Mesodermal cell (in vitro differentiated cells): ENCODE data around the gene MYO5B.

ENCODE experiments used
- H3K27ac ChIP-seq: 2 replicates; pipeline ENCODE4 v1.7.0; 2013; ENCODE audit warnings: mild to moderate bottlenecking, low read depth, low read length, moderate library complexity; ENCODE audit not compliant: severe bottlenecking
- H3K36me3 ChIP-seq: 2 replicates; pipeline ENCODE4 v1.7.1; 2013; ENCODE audit warnings: mild to moderate bottlenecking, low read length, moderate library complexity; ENCODE audit not compliant: control insufficient read depth, insufficient read depth
- H3K4me1 ChIP-seq: one replicate; pipeline ENCODE4 v1.7.1; 2013; ENCODE audit warnings: mild to moderate bottlenecking, low read length; ENCODE audit not compliant: insufficient read depth, control insufficient read depth, poor library complexity, severe bottlenecking
- H3K4me3 ChIP-seq: 2 replicates; pipeline ENCODE4 v1.7.0; 2013; ENCODE audit warnings: low read length, control low read depth, mild to moderate bottlenecking; ENCODE audit not compliant: insufficient read depth, poor library complexity, severe bottlenecking; ENCODE audit errors: extremely low read depth
- H3K9me3 ChIP-seq: 2 replicates; pipeline ENCODE4 v1.7.1; 2013; ENCODE audit warnings: mild to moderate bottlenecking, low read length, moderate library complexity; ENCODE audit not compliant: control insufficient read depth
- WGBS, 2 experiments: methylation state at CpG; one replicate each; pipeline ENCODE4 v1.1.5; 2013; ENCODE audit warnings: missing lambda C conversion rate in 2 of 2; ENCODE audit not compliant: insufficient coverage in 2 of 2; 5-methylcytosine and 5-hydroxymethylcytosine counted together

The MYO5B gene

DNA sequence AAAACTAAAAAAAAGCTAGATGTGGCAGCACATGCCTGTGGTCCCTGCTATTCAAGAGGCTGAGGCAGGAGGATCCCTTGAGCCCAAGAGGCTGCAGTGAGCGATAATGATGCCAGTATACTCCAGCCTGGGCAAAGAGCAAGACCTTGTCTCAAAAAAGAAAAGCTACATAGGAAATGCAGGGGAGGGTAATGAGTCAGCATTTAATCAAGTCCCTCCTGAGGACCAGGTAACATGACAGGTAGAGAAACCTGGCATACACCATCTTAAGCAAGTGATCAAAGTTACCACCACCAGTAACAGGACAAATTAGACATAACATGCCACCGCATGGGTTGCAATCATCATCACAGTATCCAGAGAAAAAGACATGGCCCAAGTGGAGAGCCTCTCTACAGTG lies 25.8 kb downstream of the MYO5B start:
- Histone ChIP-seq H3K4me3 (no peak overlapping the region), H3K27ac (no peak overlapping the region), H3K36me3 (no peaks in the 10 kb centered on the region), H3K9me3 (no peaks in the 10 kb centered on the region), H3K4me1 (no peaks in the 10 kb centered on the region)
- WGBS, 2 experiments: 86 to 92% methylated on average over 1 to 2 of the region's 2 CpGs

DNA sequence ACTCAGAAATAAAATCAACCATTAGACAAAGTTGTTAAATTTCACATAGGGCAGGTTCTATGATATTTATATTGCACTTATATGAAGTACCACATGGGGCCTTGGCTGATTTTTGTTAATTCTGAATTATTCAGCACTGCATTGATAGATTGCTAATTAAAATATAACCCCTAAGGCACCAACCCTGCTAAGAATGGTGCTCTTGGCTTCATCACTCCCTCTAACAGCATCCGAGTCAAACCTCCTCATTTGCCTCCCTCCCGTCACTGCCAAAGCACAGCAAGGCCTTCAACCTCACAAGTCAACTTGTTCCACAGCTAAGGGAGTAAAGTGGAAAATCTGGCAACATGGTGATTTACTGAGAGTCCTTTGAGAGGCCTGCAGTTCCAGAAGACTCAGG lies 27.0 kb downstream of the MYO5B start:
- no CpG with 5 or more reads among the region's 2 CpGs for WGBS, 2 experiments

GRCh38 chr18:50166901-50167300 lies 28.0 kb downstream of the MYO5B start:
- no peak overlapping the region for H3K4me3 ChIP-seq
- H3K27ac ChIP-seq: no peak overlapping the region
- H3K9me3 ChIP-seq: no peaks in the 10 kb centered on the region
- H3K4me1 ChIP-seq: no peaks in the 10 kb centered on the region
- WGBS, 2 experiments: 55 to 85% methylated on average over 2 of the region's 3 CpGs
- H3K36me3 ChIP-seq: no peaks in the 10 kb centered on the region

More for the DNA sequence above, 27.0 kb downstream of the MYO5B start:
- no peaks in the 10 kb centered on the region for H3K4me1 ChIP-seq
- no peak overlapping the region for H3K27ac ChIP-seq
- H3K4me3 ChIP-seq: no peak overlapping the region
- no peaks in the 10 kb centered on the region for H3K36me3 ChIP-seq
- H3K9me3 ChIP-seq: no peaks in the 10 kb centered on the region

DNA sequence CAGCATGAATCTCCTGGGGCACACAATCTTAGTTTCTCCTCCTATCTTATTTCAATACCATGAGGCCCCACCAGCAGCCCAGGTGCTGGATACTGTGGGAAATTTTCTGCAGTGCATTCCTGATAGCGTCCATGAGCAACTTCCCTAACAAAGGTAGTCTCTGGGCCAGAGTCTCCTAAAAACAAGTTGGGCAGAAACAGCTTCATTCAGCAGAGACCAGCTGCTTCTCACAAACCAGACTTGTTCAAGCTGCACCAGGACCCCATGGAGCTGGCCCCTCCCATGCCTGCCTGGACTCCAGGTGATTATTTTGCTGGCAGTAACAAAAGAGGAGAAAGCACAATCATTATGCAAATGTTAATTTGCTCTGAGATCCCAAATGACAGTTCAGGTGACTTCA lies 31.4 kb downstream of the MYO5B start:
- Histone ChIP-seq H3K4me3 (no peak overlapping the region), H3K4me1 (no peaks in the 10 kb centered on the region), H3K27ac (no peak overlapping the region), H3K36me3 (no peaks in the 10 kb centered on the region), H3K9me3 (no peaks in the 10 kb centered on the region)
- 75% methylated on average over 1 of the region's 1 CpG; no CpG with 5 or more reads in 1 of the 2 experiments for WGBS, 2 experiments

DNA sequence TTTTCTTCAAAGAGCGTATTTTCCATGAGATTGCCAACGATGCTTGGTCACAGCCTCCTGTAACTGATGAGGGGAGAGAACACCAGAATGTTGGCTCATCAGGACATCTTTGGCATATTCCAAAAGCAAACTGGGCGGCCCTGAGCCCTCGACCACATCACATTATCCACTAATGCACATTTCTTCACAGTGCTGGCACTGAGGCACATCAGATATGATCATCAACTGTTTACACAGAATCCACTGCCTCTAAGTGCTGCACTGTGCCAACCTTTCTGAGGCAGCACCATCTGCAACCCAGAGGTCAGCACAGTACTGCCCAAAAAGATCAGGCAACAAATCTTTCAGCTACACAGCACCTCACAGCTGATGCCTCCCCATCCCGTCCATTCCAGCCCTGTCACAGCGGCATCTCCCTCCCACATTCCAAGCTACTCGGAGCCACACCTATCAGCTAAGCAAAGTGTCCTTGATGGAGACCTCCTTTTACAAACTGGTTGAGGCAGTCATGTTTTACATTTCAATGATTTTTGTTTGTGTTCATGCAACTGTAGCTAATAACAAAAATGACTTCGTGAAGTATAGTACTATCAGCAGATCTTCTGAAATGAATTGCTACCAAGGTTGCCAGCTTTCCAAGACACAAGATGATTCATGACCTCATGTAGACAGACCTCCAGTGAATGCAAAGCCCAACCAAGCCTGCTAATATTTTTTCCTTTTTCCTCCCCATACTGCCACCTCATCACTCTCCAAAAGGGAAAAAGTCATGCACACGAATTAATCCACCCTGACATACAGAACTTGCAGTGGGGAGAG lies 32.3 kb downstream of the MYO5B start:
- Histone ChIP-seq H3K36me3 (no peaks in the 10 kb centered on the region), H3K9me3 (no peaks in the 10 kb centered on the region), H3K4me1 (no peaks in the 10 kb centered on the region), H3K4me3 (no peak overlapping the region), H3K27ac (no peak overlapping the region)
- 71 to 85% methylated on average over 4 to 8 of the region's 9 CpGs for WGBS, 2 experiments

- 80 to 81% methylated on average over 2 to 3 of the region's 4 CpGs for WGBS, 2 experiments
- no peaks in the 10 kb centered on the region for H3K4me1 ChIP-seq
- H3K4me3 ChIP-seq: no peak overlapping the region
- no peak overlapping the region for H3K27ac ChIP-seq
- no peaks in the 10 kb centered on the region for H3K9me3 ChIP-seq
- no peaks in the 10 kb centered on the region for H3K36me3 ChIP-seq
Measured at GRCh38 chr18:50161597-50162205, 33.2 kb downstream of the MYO5B start.

- H3K27ac ChIP-seq: no peak overlapping the region
- H3K4me3 ChIP-seq: no peak overlapping the region
- no peaks in the 10 kb centered on the region for H3K4me1 ChIP-seq
- WGBS, 2 experiments: 89 to 90% methylated on average over 10 of the region's 10 CpGs
- no peaks in the 10 kb centered on the region for H3K36me3 ChIP-seq
- H3K9me3 ChIP-seq: no peaks in the 10 kb centered on the region
Measured at GRCh38 chr18:50159654-50160046, 35.3 kb downstream of the MYO5B start.

DNA sequence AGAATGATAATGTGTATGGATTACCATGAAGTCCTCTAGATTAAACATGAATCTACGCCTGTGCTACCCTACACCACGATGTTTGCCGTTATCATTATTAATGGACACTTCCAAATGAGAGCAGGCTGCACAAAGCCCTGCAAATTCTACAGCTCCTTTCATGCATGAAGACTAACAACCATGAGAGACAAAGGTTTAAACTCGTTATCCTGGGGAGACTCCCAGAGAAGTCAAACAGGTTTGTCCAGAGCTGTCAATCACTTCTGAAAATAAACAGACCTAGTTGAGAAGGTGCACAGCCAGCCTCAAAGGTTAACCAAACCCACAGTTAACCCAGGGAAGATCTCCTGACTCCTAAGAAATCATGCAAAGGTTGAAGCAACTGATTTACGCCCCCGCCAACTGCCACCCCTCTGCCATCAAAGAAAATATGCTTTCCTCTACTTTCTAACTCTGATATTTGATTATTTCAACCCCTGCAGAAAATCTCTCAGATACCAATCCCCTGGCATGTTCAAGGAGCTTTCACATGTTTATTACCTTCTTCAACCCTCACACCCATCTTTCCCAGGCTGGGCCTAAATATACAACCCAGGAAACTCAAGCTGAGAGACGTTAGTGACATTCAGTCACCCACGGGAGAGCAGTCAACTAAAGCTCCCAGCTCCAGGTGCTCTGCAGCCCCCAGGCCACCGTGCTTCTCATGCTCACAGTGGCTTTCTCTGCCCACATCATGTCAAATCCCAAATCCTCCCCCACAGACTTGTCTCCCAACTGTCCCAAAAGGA lies 35.9 kb downstream of the MYO5B start:
- 80 to 89% methylated on average over 7 to 8 of the region's 9 CpGs for WGBS, 2 experiments
- Histone ChIP-seq H3K27ac (no peak overlapping the region), H3K36me3 (no peaks in the 10 kb centered on the region), H3K9me3 (no peaks in the 10 kb centered on the region), H3K4me1 (no peaks in the 10 kb centered on the region), H3K4me3 (no peak overlapping the region)

DNA sequence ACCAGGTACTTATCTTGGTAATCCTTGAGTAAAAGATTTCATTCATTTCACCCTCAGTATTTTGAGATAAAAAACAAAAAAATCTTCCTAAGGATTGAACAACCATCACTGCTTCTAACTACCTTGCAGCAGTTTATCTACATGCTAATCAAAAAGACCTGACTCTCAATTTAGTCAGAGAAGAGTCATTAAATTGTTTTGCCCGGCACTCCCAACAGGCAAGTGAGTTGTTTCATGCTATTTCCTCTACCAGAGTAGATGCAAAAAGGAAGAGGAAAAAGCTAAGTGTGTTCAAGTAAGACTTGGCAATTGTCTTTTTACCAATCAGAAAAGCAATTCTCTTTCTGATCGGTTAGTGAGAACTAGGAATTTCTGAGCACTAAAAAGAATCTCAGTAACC lies 39.5 kb downstream of the MYO5B start:
- 100% methylated on average over 1 of the region's 2 CpGs; no CpG with 5 or more reads in 1 of the 2 experiments for WGBS, 2 experiments
- no peak overlapping the region for H3K27ac ChIP-seq
- H3K9me3 ChIP-seq: no peaks in the 10 kb centered on the region
- H3K4me1 ChIP-seq: no peaks in the 10 kb centered on the region
- H3K4me3 ChIP-seq: no peak overlapping the region
- H3K36me3 ChIP-seq: no peaks in the 10 kb centered on the region

DNA sequence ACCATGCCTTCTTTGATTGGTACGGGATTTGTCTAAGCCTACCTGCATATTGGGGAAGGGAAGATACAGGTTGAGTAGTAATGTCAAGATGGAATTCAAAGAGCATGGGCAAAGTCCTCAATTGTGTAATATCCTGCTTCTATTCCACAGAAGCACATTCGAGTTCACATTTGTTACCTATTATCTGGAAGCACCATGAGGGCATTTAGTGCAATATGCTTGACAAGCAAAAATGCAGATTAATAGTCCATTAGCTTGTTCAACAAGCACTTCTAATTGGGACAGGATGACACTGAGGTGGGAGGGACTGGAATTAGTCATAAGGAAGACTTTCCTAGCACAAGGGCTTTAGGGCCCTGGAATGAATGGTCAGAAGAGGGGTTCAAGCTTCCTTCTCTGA lies 40.5 kb downstream of the MYO5B start:
- no peak overlapping the region for H3K4me3 ChIP-seq
- no peak overlapping the region for H3K27ac ChIP-seq
- no peaks in the 10 kb centered on the region for H3K4me1 ChIP-seq
- H3K36me3 ChIP-seq: no peaks in the 10 kb centered on the region
- WGBS, 2 experiments: 71% methylated on average over 1 of the region's 2 CpGs; no CpG with 5 or more reads in 1 of the 2 experiments
- H3K9me3 ChIP-seq: no peaks in the 10 kb centered on the region
